Naive thymus-derived CD4-positive, alpha-beta T cell (primary cell): ENCODE results near the gene PIP4K2A. TPM values are rescaled to one million over a fixed set of nuclear protein-coding genes. Genes with fewer than 3 reads are reported as not detected.

Source experiments
- ATAC-seq: fragments of 150-1000 bp; cut with Tn5 transposase; 2 replicates; pipeline ENCODE4 v1.10.0; 2021; ENCODE audit warnings: mild to moderate bottlenecking, moderate library complexity
- CTCF ChIA-PET: fragments of 350-600 bp; sonication (Branson Sonifier 250); formaldehyde crosslinking; loops from one replicate; lab custom pipeline; 2021; ENCODE audit warnings: antibody characterized with exemption; lab: Charles Lee
- POLR2A ChIA-PET: fragments of 350-600 bp; sonication (Branson Sonifier 250); formaldehyde crosslinking; loops from one replicate; lab custom pipeline; 2021; ENCODE audit warnings: antibody characterized with exemption, inconsistent platforms; lab: Charles Lee
- DNase-seq, 9 donors: peaks; one replicate each; pipeline versions ENCODE4 v3.0.0 to v3.0.0-alpha.2; 2020 to 2022; ENCODE audit warnings: mixed read lengths in 1 of 9
- H3K27ac ChIP-seq: one replicate; pipeline ENCODE4 v1.7.0; 2013; ENCODE audit warnings: mild to moderate bottlenecking, low read depth, low read length, moderate library complexity
- H3K27me3 ChIP-seq, 2 donors: one replicate each; pipeline ENCODE4 v1.7.0; 2013; ENCODE audit warnings: low read length in 2 of 2, mild to moderate bottlenecking in 2 of 2, moderate library complexity in 2 of 2; ENCODE audit not compliant: control insufficient read depth in 2 of 2, insufficient read depth in 2 of 2
- H3K36me3 ChIP-seq, 3 experiments: 1 replicate in 2 of 3; 2 replicates in 1 of 3; pipeline ENCODE4 v1.7.0; 2013; ENCODE audit warnings: low read length in 3 of 3, mild to moderate bottlenecking in 3 of 3, moderate library complexity in 1 of 3; ENCODE audit not compliant: insufficient read depth in 3 of 3, control insufficient read depth in 2 of 3
- H3K4me1 ChIP-seq, 2 donors: one replicate each; pipeline ENCODE4 v1.7.0; 2013; ENCODE audit warnings: low read length in 2 of 2, mild to moderate bottlenecking in 2 of 2, moderate library complexity in 1 of 2; ENCODE audit not compliant: control insufficient read depth in 2 of 2, insufficient read depth in 2 of 2
- H3K4me3 ChIP-seq: 2 replicates; pipeline ENCODE4 v1.7.0; 2013; ENCODE audit warnings: mild to moderate bottlenecking, low read length
- H3K9me3 ChIP-seq, 3 experiments: 1 replicate in 2 of 3; 2 replicates in 1 of 3; pipeline ENCODE4 v1.7.0; 2013; ENCODE audit warnings: low read length in 3 of 3; ENCODE audit not compliant: control insufficient read depth in 2 of 3
- H3K27ac Mint-ChIP-seq, 9 donors: one replicate each; pipeline ENCODE4 v1.8.0; 2020 to 2022; ENCODE audit warnings: mixed read lengths in 9 of 9, mild to moderate bottlenecking in 8 of 9, moderate library complexity in 5 of 9, inconsistent platforms in 2 of 9
- H3K27me3 Mint-ChIP-seq, 5 donors: one replicate each; pipeline ENCODE4 v1.8.0; 2021 to 2022; ENCODE audit warnings: mixed read lengths in 5 of 5, mild to moderate bottlenecking in 1 of 5
- H3K36me3 Mint-ChIP-seq, 5 donors: one replicate each; pipeline ENCODE4 v1.8.0; 2020 to 2022; ENCODE audit warnings: mixed read lengths in 5 of 5, mild to moderate bottlenecking in 3 of 5, inconsistent platforms in 1 of 5
- H3K4me1 Mint-ChIP-seq, 7 donors: one replicate each; pipeline ENCODE4 v1.8.0; 2020 to 2022; ENCODE audit warnings: mixed read lengths in 7 of 7, mild to moderate bottlenecking in 3 of 7, inconsistent platforms in 1 of 7
- H3K4me3 Mint-ChIP-seq, 10 donors: one replicate each; pipeline ENCODE4 v1.8.0; 2020 to 2022; ENCODE audit warnings: mild to moderate bottlenecking in 10 of 10, mixed read lengths in 10 of 10, moderate library complexity in 6 of 10, inconsistent platforms in 2 of 10
- H3K9me3 Mint-ChIP-seq, 11 donors: one replicate each; pipeline ENCODE4 v1.8.0; 2020 to 2022; ENCODE audit warnings: mixed read lengths in 11 of 11, mild to moderate bottlenecking in 4 of 11, inconsistent platforms in 1 of 11, moderate library complexity in 1 of 11
- intact Hi-C, 2 donors: fragments of 100-400 bp; cut with micrococcal nuclease; formaldehyde crosslinking; loops; one replicate each; pipeline ENCODE4 v1.15.1; 2023
- polyA plus RNA-seq, 2 donors: library from polyadenylated mRNA; unstranded; fragments of 300-500 nt; fragmentation: Illumina TruSeq; gene quantifications; one replicate each; pipeline ENCODE4 v1.2.3, GENCODE V29; 2021
- total RNA-seq, 6 experiments: library from RNA in 5 of 6; stranded (reverse) in 5 of 6; gene quantifications; 1 replicate in 5 of 6; 2 replicates in 1 of 6; pipeline ENCODE4 v1.2.3 and lab custom pipeline; 2021 to 2026

The PIP4K2A gene
- total and polyA plus RNA-seq, 7 experiments from 2014 or later = 40.9 to 152 (median 134) TPM

DNA sequence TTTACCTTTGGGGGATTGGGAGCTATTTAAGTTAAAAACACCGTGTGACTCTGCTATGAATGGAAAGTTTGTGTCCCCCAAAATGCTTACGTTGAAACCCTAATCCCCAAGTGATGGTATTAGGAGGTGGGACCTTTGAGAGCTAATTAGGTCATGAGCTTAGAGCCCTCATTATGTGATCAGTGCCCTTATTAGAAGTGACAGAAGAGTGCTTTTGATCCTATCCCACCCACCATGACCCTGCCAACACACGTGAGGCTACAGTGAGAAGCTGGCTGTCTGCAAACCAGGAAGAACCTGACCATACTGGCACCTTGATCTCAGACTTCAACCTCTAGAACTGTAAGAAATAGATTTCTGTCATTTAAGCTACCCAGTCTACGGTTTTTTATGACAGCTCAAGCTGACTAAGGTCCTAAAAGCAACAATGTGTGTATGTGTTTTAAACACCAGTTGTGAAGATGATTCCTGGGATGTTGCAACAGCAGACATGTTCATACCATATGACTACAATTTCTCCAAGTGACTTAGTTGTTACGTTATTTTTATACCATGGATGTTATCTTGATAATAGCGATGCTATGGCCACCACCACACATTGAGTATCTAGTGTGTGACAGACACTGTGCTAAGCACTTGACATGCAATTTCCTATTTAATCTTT lies 124.4 kb downstream of the PIP4K2A start:
- peaks cover 0 to 40% (median 19%) of the 10 kb centered on the region in 3 experiments for H3K36me3 ChIP-seq
- no peak for ATAC-seq

DNA sequence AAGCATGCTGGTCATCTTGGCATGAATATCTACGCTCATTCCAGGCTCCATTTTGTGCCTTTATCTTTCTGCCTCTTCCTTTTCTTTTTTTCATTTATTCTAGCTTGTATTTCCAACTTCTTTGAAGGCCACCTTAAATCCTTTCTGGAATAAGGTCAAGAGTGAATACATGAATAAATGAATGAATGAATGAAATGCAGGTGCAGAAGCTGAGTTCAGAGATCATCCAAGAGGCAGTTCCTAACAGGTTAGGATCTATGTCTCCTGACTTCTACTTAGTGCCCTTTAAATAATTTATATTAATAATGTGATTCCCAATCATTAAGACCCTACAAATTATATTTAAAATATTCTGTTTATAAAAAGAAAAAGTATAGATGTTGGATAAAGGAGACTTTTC lies 125.9 kb downstream of the PIP4K2A start:
- ATAC-seq (no peak), DNase-seq (no peak)
- no peaks in the 10 kb centered on the region for H3K27me3 ChIP-seq
- no peak overlapping the region for H3K4me3 ChIP-seq
- H3K4me3 Mint-ChIP-seq = no peak overlapping the region
- no peaks in the 10 kb centered on the region for H3K27me3 Mint-ChIP-seq
- peak overlapping the region in 5 of 9 donors; percentile 6 to 73 (median 33) for H3K27ac Mint-ChIP-seq
- peaks cover 4 to 52% (median 19%) of the 10 kb centered on the region in 3 experiments for H3K36me3 ChIP-seq
- ChIA-PET POLR2A (interaction anchor here (1.1 kb wide), 1 partner anchor 13 kb away, joined by 3 read pairs; no protein-coding TSS in a partner anchor), CTCF (interaction anchor here (1.2 kb wide), 1 partner anchor 8 kb away, joined by 4 read pairs; no protein-coding TSS in a partner anchor)
- no peaks in the 10 kb centered on the region for H3K9me3 ChIP-seq
- no peak overlapping the region for H3K27ac ChIP-seq
- H3K4me1 ChIP-seq = peaks cover 0 to 8% of the 10 kb centered on the region in 2 donors
- intact Hi-C loops = loop anchor here (5.0 kb wide), 2 partner anchors 259 to 399 kb away; no protein-coding TSS in a partner anchor
- no peaks in the 10 kb centered on the region for H3K9me3 Mint-ChIP-seq
- H3K4me1 Mint-ChIP-seq = peaks cover 20 to 78% (median 65%) of the 10 kb centered on the region in 7 donors
- peaks cover 13 to 67% (median 28%) of the 10 kb centered on the region in 5 donors for H3K36me3 Mint-ChIP-seq

More for the DNA sequence above, 124.4 kb downstream of the PIP4K2A start:
- POLR2A ChIA-PET = interaction anchor here (0.9 kb wide), 1 partner anchor 9 kb away, joined by 3 read pairs; no protein-coding TSS in a partner anchor
- Histone ChIP-seq H3K4me3 (no peak overlapping the region), H3K4me1 (peaks cover 0 to 13% of the 10 kb centered on the region in 2 donors), H3K27ac (no peak overlapping the region), H3K9me3 (no peaks in the 10 kb centered on the region), H3K27me3 (no peaks in the 10 kb centered on the region)
- H3K4me3 Mint-ChIP-seq = no peak overlapping the region
- no peaks in the 10 kb centered on the region for H3K27me3 Mint-ChIP-seq
- CTCF ChIA-PET = interaction anchor here (0.6 to 1.8 kb wide), 4 partner anchors 8 to 101 kb away, joined by 3 to 4 read pairs (median 3); no protein-coding TSS in a partner anchor
- H3K4me1 Mint-ChIP-seq = peaks cover 22 to 75% (median 67%) of the 10 kb centered on the region in 7 donors
- peak overlapping the region in 6 of 9 donors; percentile 18 to 59 (median 33) for H3K27ac Mint-ChIP-seq
- H3K9me3 Mint-ChIP-seq = no peaks in the 10 kb centered on the region
- intact Hi-C loops = loop anchor here (5.0 kb wide), 2 partner anchors 257 to 397 kb away; no protein-coding TSS in a partner anchor
- no peak for DNase-seq
- H3K36me3 Mint-ChIP-seq = peaks cover 13 to 59% (median 30%) of the 10 kb centered on the region in 5 donors

DNA sequence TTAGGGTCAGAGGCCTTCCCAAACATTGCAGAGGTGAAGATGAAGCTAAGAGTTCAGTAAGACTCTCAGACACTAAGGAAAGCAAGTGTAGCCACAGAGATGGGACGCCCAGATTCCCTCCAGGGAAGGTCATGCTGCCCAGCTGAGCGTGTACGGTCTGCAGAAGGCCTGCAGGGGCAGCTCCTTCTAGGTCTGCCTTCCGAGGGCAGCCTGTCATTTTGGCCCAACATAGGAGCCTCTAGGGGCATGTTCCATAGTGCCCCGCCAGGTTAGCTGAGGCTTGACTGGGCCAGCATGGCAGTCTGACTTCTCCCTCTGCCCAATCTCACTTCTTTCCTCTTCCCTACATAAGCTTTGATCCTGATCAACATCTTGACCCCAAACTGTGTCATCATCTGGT lies 130.7 kb downstream of the PIP4K2A start:
- DNase-seq (no peak), ATAC-seq (no peak)
- Histone ChIP-seq H3K27ac (no peak overlapping the region), H3K4me3 (no peak overlapping the region), H3K4me1 (no peaks in the 10 kb centered on the region), H3K27me3 (no peaks in the 10 kb centered on the region), H3K9me3 (no peaks in the 10 kb centered on the region), H3K36me3 (peaks cover 4 to 42% (median 20%) of the 10 kb centered on the region in 3 experiments)
- Mint-ChIP-seq H3K36me3 (peaks cover 15 to 54% (median 37%) of the 10 kb centered on the region in 5 donors), H3K27ac (peak overlapping the region in 3 of 9 donors; percentile 41 to 69 (median 65)), H3K4me3 (no peak overlapping the region), H3K27me3 (no peaks in the 10 kb centered on the region), H3K4me1 (peaks cover 26 to 76% (median 61%) of the 10 kb centered on the region in 7 donors), H3K9me3 (no peaks in the 10 kb centered on the region)
- CTCF ChIA-PET = interaction anchor here (1.1 to 2.0 kb wide), 2 partner anchors 590 to 593 kb away, joined by 3 to 4 read pairs; no protein-coding TSS in a partner anchor
- POLR2A ChIA-PET = interaction anchor here (2.3 kb wide), 1 partner anchor 28 kb away, joined by 7 read pairs; no protein-coding TSS in a partner anchor
- intact Hi-C loops = loop anchor here in 1 of 2 donors (5.0 kb wide), 1 partner anchor 591 kb away; no protein-coding TSS in a partner anchor

DNA sequence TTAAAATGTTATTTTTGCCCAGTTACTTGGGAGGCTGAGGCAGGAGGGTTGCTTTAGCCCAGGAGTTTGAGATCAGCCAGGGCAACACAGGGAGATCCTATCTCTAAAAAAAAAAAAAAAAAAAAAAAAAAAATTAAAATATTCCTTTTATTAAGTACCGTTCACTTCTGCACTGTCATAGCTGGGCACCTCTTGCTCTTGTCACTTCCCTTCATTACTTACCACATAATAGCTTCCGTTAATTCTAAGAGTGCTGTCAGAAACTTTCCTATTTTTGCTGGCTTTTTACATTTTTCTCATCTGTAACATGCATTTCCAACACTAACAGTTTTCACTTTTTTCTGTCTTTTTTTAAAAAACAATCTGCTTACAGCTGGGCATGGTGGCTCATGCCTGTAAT lies 132.9 kb downstream of the PIP4K2A start:
- DNase-seq = no peak
- Histone ChIP-seq H3K4me1 (no peaks in the 10 kb centered on the region), H3K27me3 (no peaks in the 10 kb centered on the region), H3K9me3 (no peaks in the 10 kb centered on the region), H3K27ac (no peak overlapping the region), H3K36me3 (peaks cover 4 to 39% (median 22%) of the 10 kb centered on the region in 3 experiments), H3K4me3 (no peak overlapping the region)
- peaks cover 26 to 73% (median 60%) of the 10 kb centered on the region in 7 donors for H3K4me1 Mint-ChIP-seq
- no peaks in the 10 kb centered on the region for H3K27me3 Mint-ChIP-seq
- CTCF ChIA-PET = no interaction called here
- H3K4me3 Mint-ChIP-seq = no peak overlapping the region
- ATAC-seq = peak; percentile 61
- intact Hi-C loops = loop anchor here in 1 of 2 donors (5.0 kb wide), 1 partner anchor 589 kb away; no protein-coding TSS in a partner anchor
- peaks cover 21 to 55% (median 29%) of the 10 kb centered on the region in 5 donors for H3K36me3 Mint-ChIP-seq
- peak overlapping the region in 4 of 9 donors; percentile 33 to 77 (median 59) for H3K27ac Mint-ChIP-seq
- peaks cover 0 to 3% (median 0%) of the 10 kb centered on the region in 11 donors for H3K9me3 Mint-ChIP-seq
- POLR2A ChIA-PET = interaction anchor here (0.7 kb wide), 1 partner anchor 30 kb away, joined by 8 read pairs; no protein-coding TSS in a partner anchor

- no peaks in the 10 kb centered on the region for H3K9me3 ChIP-seq
- H3K9me3 Mint-ChIP-seq = peaks cover 0 to 3% (median 0%) of the 10 kb centered on the region in 11 donors
- peaks cover 21 to 72% (median 56%) of the 10 kb centered on the region in 7 donors for H3K4me1 Mint-ChIP-seq
- no peak for ATAC-seq
- no peak for DNase-seq
- intact Hi-C loops = loop anchor here in 1 of 2 donors (5.0 kb wide), 1 partner anchor 588 kb away; no protein-coding TSS in a partner anchor
- no peaks in the 10 kb centered on the region for H3K4me1 ChIP-seq
- H3K36me3 Mint-ChIP-seq = peaks cover 21 to 55% (median 27%) of the 10 kb centered on the region in 5 donors
- H3K36me3 ChIP-seq = peaks cover 4 to 42% (median 25%) of the 10 kb centered on the region in 3 experiments
- POLR2A ChIA-PET = interaction anchor here (0.7 kb wide), 1 partner anchor 31 kb away, joined by 8 read pairs; no protein-coding TSS in a partner anchor
- H3K27me3 ChIP-seq = no peaks in the 10 kb centered on the region
- H3K27me3 Mint-ChIP-seq = no peaks in the 10 kb centered on the region
- H3K4me3 Mint-ChIP-seq = no peak overlapping the region
- no peak overlapping the region for H3K4me3 ChIP-seq
- CTCF ChIA-PET = no interaction called here
- H3K27ac ChIP-seq = no peak overlapping the region
- peak overlapping the region in 5 of 9 donors; percentile 28 to 71 (median 46) for H3K27ac Mint-ChIP-seq
Measured at GRCh38 chr10:22580711-22581110, 133.7 kb downstream of the PIP4K2A start.

DNA sequence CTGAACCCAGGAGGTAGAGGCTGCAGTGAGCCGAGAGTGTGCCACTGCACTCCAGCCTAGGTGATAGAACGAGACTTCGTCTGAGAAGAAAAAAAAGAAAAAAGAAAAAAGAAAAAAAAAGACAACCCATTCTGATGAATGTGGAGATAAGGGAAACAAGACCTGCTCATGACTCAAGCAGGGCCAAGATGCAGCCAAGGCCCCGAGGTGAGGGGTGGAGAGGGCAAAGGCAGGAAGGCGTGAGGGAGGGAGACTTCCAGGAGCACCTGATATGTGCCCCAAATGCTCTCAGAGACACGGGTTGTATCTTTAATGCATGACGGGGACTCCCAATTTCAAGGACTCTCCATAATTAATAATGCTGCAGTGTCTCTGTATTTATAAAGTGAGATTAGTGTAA lies 134.6 kb downstream of the PIP4K2A start:
- H3K9me3 Mint-ChIP-seq = peaks cover 0 to 3% (median 0%) of the 10 kb centered on the region in 11 donors
- H3K36me3 Mint-ChIP-seq = peaks cover 20 to 59% (median 27%) of the 10 kb centered on the region in 5 donors
- peaks cover 22 to 76% (median 59%) of the 10 kb centered on the region in 7 donors for H3K4me1 Mint-ChIP-seq
- intact Hi-C loops = loop anchor here (5.0 to 10.0 kb wide), 2 partner anchors 588 to 1085 kb away; no protein-coding TSS in a partner anchor
- Histone ChIP-seq H3K9me3 (no peaks in the 10 kb centered on the region), H3K4me1 (no peaks in the 10 kb centered on the region), H3K36me3 (peaks cover 4 to 42% (median 25%) of the 10 kb centered on the region in 3 experiments), H3K27me3 (no peaks in the 10 kb centered on the region), H3K27ac (no peak overlapping the region), H3K4me3 (no peak overlapping the region)
- peak overlapping the region in 1 of 10 donors; percentile 12 for H3K4me3 Mint-ChIP-seq
- CTCF ChIA-PET = no interaction called here
- DNase-seq (no peak), ATAC-seq (no peak)
- peak overlapping the region in 7 of 9 donors; percentile 17 to 86 (median 46) for H3K27ac Mint-ChIP-seq
- no peaks in the 10 kb centered on the region for H3K27me3 Mint-ChIP-seq
- POLR2A ChIA-PET = no interaction called here
